GM21576 (cell line): ENCODE measurements around the gene EPHB4.
"Not testable (repeated sequence)": the region's sequence is repeated elsewhere in the genome, so short reads cannot be mapped to it uniquely, and the experiment has no call there.

Source experiments
- ATAC-seq: cut with Tn5 transposase; IDR thresholded peaks from one replicate; pipeline ENCODE4 v1.9.1; 2021; ENCODE audit warnings: mild to moderate bottlenecking, moderate library complexity; ENCODE audit not compliant: unreplicated experiment

EPHB4 gene

DNA sequence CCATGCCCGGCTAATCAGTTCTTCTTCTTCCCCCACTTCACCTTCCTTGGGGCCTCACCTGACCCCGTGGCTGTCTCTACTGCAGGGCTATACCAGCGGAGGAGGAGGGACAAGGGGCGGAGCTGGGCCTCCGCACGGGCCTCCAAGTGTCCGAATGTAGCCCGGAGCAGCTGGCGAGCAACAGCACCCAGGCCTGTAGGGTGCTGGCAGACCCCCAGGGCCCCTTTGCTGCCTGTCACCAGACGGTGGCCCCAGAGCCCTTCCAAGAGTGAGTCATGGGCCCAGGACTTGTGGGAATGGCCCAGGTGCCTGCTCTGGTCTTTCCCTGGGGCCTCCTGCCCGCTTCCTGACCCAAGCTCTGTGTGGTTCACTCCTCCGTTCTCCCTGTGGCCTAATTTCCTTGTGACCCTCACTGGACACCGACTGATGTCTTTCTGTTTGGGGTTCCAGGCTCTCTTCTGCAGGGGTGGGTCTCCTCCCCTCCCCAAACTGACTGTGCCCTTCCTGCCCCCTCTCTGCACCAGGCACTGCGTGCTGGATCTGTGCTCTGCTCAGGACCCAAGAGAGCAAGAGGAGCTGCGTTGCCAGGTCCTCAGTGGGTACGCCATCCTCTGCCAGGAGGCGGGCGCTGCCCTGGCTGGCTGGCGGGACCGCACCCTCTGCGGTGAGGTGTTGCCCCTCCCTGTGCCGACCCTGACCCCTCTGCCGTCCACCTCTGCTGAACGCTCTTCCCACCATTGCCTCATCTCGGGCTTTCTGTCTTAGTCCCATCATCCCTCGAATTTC lies 35.2 kb downstream of the EPHB4 start:
- no peak for ATAC-seq

- no peak for ATAC-seq
These were observed 38.3 kb downstream of the EPHB4 start for GRCh38 chr7:100789055-100789454.

- no peak for ATAC-seq
These were observed 41.0 kb downstream of the EPHB4 start for GRCh38 chr7:100786323-100786722.

DNA sequence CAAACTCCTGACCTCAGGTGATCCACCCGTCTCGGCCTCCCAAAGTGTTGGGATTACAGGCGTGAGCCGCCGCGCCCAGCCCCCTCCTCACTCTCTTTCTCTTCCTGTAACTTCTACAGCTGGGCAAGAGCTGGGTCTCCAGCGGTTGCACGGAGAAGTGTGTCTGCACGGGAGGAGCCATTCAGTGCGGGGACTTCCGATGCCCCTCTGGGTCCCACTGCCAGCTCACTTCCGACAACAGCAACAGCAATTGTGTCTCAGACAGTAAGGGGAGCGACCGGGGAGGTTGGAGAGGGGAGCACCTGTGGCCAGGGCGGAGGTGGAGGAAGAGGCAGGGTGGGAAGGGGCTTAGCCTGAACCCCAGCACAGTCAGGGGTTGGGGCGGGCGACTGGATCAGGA lies 41.4 kb downstream of the EPHB4 start:
- no peak for ATAC-seq

- ATAC-seq = no peak
These were observed 43.5 kb downstream of the EPHB4 start for GRCh38 chr7:100783804-100784203.

DNA sequence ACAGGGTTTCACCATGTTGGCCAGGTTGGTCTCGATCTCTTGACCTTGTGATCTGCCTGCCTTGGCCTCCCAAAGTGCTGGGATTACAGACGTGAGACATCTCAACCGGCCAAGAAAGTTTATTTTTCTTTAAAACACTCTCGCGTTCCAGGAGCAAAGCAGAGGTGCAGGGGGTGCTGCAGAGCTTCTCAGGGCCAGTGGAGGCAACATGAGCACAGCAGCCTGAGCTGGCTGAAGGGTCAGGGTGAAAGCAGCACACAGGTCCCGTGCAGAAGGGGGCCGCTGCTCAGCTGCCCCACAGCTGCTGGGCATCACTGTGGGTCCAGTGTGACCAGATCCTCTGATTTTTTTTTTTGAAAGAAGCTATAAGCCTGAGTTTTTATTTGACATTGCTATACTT lies 46.1 kb downstream of the EPHB4 start:
- ATAC-seq = no peak

DNA sequence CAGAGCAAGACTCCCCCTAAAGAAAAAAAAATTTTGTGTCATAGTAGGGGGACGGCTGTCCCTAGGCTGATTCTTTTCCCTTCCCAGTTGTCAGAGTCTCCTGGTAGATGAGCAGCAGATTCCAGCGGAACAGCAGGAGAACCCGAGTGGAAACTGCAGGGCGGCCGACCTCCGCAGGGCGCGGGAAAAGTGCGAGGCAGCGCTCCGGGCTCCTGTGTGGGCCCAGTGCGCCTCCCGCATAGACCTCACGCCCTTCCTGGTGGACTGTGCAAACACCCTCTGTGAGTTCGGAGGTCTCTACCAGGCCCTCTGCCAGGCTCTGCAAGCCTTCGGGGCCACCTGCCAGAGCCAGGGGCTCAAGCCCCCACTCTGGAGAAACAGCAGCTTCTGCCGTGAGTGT lies 48.0 kb downstream of the EPHB4 start:
- ATAC-seq = no peak

GRCh38 chr7:100778061-100778621 lies 49.2 kb downstream of the EPHB4 start:
- ATAC-seq = no peak

- no peak for ATAC-seq
These were observed 53.8 kb downstream of the EPHB4 start for GRCh38 chr7:100773491-100773890.

DNA sequence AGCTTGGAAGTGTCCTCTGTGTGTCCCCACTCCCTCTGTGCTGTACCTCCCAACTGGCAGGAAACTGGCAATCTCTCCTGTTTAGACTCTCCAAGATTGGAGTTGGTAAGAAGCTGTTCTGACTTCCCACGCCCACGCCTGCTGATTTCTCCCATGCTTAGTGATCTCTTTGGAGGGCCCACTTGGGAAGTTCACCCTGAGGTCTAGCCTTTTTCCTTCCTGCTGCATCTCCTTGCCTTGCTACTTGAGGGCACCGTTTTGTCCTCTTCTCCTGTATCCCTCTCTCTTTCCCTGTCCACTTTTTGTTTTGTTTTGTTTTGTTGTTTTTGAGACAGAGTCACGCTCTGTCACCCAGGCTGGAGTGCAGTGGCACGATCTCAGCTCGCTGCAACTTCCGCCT lies 58.5 kb downstream of the EPHB4 start:
- no peak for ATAC-seq

DNA sequence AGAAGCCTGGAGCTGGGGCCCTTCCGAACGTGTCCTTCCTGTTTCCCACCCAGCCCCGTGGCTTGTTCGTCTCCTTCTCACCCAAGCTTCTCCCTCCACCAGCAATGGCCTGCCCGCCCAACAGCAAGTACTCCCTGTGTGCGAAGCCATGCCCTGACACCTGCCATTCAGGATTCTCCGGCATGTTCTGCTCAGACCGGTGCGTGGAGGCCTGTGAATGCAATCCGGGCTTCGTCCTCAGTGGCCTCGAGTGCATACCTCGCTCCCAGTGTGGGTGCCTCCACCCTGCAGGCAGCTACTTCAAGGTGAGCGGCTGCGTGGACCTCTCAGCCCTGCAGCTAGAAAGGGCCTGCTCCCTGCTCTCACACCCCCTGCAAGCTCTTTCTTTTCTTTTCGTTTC lies 62.1 kb downstream of the EPHB4 start:
- ATAC-seq = no peak

DNA sequence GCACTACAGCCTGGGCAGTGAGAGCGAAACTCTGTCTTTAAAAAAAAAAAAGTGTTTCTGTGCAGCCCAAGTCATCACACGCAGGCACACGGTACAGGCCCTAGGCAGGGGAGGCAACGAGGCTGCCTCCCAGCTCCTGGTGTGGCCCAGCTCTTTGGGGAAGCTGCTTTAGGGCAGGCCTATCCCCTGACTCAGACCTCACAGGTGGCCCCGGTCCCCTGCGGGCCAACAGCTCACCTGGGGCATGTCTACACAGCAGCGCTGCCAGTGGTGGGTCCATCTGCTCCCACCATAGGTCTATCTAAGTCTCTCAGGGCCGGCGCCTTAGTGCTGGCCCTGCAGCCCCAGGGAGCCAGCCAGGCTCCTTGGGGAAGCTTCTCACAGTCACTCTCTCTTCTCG lies 62.5 kb downstream of the EPHB4 start:
- no peak for ATAC-seq

- no peak for ATAC-seq
These were observed 63.7 kb downstream of the EPHB4 start for GRCh38 chr7:100763556-100764140.

- not testable (repeated sequence) for ATAC-seq
These were observed 64.5 kb downstream of the EPHB4 start for GRCh38 chr7:100762841-100763240.

GRCh38 chr7:100759357-100760171 lies 67.8 kb downstream of the EPHB4 start:
- ATAC-seq = no peak

DNA sequence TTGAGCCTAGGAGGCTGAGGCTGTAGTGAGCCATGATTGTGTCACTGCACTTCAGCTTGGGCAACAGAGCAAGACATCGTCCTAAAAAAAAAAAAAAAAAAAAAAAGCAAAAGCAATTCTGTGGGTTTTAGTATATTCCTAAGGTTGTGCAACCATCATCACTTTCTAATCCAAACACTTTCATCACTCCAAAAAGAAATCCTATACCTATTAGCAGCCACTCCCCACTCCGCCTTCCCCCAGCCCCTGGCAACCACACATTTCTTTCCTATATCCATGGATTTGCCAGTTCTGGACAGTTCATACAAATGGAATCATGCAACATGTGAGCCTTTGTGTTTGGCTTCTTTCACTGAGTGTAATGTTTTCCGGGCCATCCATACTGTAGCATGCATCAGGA lies 73.6 kb downstream of the EPHB4 start:
- ATAC-seq = no peak

DNA sequence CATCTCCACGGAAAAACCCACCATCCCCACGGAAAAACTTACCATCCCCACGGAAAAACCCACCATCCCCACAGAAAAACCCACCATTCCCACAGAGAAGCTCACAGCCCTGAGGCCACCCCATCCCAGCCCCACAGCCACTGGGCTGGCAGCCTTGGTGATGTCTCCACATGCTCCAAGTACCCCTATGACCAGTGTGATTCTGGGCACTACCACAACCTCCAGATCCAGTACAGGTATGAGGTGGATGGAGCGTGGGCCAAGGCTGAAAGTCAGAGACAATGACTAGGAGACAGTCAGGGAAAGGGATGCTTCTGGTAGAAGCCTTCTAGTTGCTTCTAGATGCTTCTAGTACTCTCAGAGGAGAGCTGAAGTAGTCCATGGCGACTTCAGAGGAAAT lies 74.3 kb downstream of the EPHB4 start:
- ATAC-seq = no peak
